Measurements from ENCODE around the gene PNLIPRP2. TPM values are rescaled to one million over a fixed set of nuclear protein-coding genes. Genes with fewer than 3 reads are reported as not detected.

Gene PNLIPRP2
- total RNA-seq, 1 experiment from 2014 or later = 1.1 TPM

- H3K4me3 ChIP-seq (replicated peaks in 1 of 2; ENCODE audit: low read depth in 1 of 2, low read length in 2 of 2) = no peak overlapping the region
- intact Hi-C loops (cut with micrococcal nuclease) = no loop called here
- RAD21 ChIA-PET (ENCODE audit: low non-redundant PET in 1 of 2, low total read pairs in 2 of 2, uncharacterized antibody in 2 of 2, unreplicated experiment in 2 of 2) = no interaction called here
- H2AFZ ChIP-seq (ENCODE audit: low read depth, low read length, poor library complexity, severe bottlenecking) = no peak overlapping the region
- no peaks in the 10 kb centered on the region for H3K9me3 ChIP-seq (ENCODE audit: control insufficient read depth in 1 of 2, insufficient read depth in 1 of 2, low read depth in 1 of 2, low read length in 2 of 2)
- H3K4me2 ChIP-seq (ENCODE audit: low read length) = no peak overlapping the region
- no peaks in the 10 kb centered on the region for H3K79me2 ChIP-seq (ENCODE audit: insufficient read depth, low read length)
- no peaks in the 10 kb centered on the region for H3K9me2 ChIP-seq (ENCODE audit: insufficient read depth)
- H3K36me3 ChIP-seq (ENCODE audit: control insufficient read depth in 1 of 2, insufficient read depth in 2 of 2, low read length in 2 of 2) = no peaks in the 10 kb centered on the region
- peaks cover 0 to 12% of the 10 kb centered on the region in 2 experiments; a peak in 1 of 4 replicates for H3K4me1 ChIP-seq (ENCODE audit: control insufficient read depth in 1 of 2, insufficient read depth in 2 of 2, low read length in 2 of 2)
- no peaks in the 10 kb centered on the region for H3K27me3 ChIP-seq (ENCODE audit: insufficient read depth, low read length)
- DNase-seq (ENCODE audit: low read depth, low spot score) (no peak), ATAC-seq (no peak)
- H3K9ac ChIP-seq (ENCODE audit: low read length) = no peak overlapping the region
- POLR2A ChIA-PET = no interaction called here
- TF ChIP-seq POLR2AphosphoS5 (IDR thresholded peaks at IDR 0.05; ENCODE audit: low read depth, low read length) (no peak), ZFX (IDR thresholded peaks at IDR 0.05) (no peak), REST (IDR thresholded peaks at IDR 0.05; ENCODE audit: low read depth) (no peak), SIN3A (IDR thresholded peaks at IDR 0.05; ENCODE audit: low read depth) (no peak)
- no TSS peak for BruUV-seq (replicated peaks)
- CTCF ChIA-PET = no interaction called here
- H4K20me1 ChIP-seq (ENCODE audit: insufficient read depth) = no peaks in the 10 kb centered on the region
- H3K27ac ChIP-seq (ENCODE audit: low read depth, low read length) = no peak overlapping the region
Measured at GRCh38 chr10:116672891-116673290, 52.1 kb downstream of the PNLIPRP2 start.

GRCh38 chr10:116673866-116674265 lies 53.1 kb downstream of the PNLIPRP2 start:
- H3K4me1 ChIP-seq (ENCODE audit: control insufficient read depth in 1 of 2, insufficient read depth in 2 of 2, low read length in 2 of 2) = peaks cover 0 to 12% of the 10 kb centered on the region in 2 experiments; a peak in 1 of 4 replicates
- no peak overlapping the region for H3K9ac ChIP-seq (ENCODE audit: low read length)
- RAD21 ChIA-PET (ENCODE audit: low non-redundant PET in 1 of 2, low total read pairs in 2 of 2, uncharacterized antibody in 2 of 2, unreplicated experiment in 2 of 2) = no interaction called here
- H3K9me3 ChIP-seq (ENCODE audit: control insufficient read depth in 1 of 2, insufficient read depth in 1 of 2, low read depth in 1 of 2, low read length in 2 of 2) = no peaks in the 10 kb centered on the region
- TSS peak; percentile 21 for BruUV-seq (replicated peaks)
- no peaks in the 10 kb centered on the region for H3K79me2 ChIP-seq (ENCODE audit: insufficient read depth, low read length)
- no peak overlapping the region for H3K27ac ChIP-seq (ENCODE audit: low read depth, low read length)
- no peaks in the 10 kb centered on the region for H3K9me2 ChIP-seq (ENCODE audit: insufficient read depth)
- H4K20me1 ChIP-seq (ENCODE audit: insufficient read depth) = no peaks in the 10 kb centered on the region
- ATAC-seq = no peak
- intact Hi-C loops (cut with micrococcal nuclease) = no loop called here
- CTCF ChIA-PET = no interaction called here
- POLR2A ChIA-PET = no interaction called here
- H2AFZ ChIP-seq (ENCODE audit: low read depth, low read length, poor library complexity, severe bottlenecking) = no peak overlapping the region
- TF ChIP-seq SP1 (IDR thresholded peaks at IDR 0.05; ENCODE audit: low read depth) = no peak
- no peak overlapping the region for H3K4me3 ChIP-seq (replicated peaks in 1 of 2; ENCODE audit: low read depth in 1 of 2, low read length in 2 of 2)
- no peaks in the 10 kb centered on the region for H3K27me3 ChIP-seq (ENCODE audit: insufficient read depth, low read length)
- no peak overlapping the region for H3K4me2 ChIP-seq (ENCODE audit: low read length)
- DNase-seq (ENCODE audit: low read depth, low spot score) = no peak
- H3K36me3 ChIP-seq (ENCODE audit: control insufficient read depth in 1 of 2, insufficient read depth in 2 of 2, low read length in 2 of 2) = no peaks in the 10 kb centered on the region

Measured in HCT116 (cell line).